ENCODE data around the gene CEP85.

GRCh38 chr1:26278303-26278702 lies 44.3 kb downstream of the CEP85 start:
- TF ChIP-seq, protein P1, sequence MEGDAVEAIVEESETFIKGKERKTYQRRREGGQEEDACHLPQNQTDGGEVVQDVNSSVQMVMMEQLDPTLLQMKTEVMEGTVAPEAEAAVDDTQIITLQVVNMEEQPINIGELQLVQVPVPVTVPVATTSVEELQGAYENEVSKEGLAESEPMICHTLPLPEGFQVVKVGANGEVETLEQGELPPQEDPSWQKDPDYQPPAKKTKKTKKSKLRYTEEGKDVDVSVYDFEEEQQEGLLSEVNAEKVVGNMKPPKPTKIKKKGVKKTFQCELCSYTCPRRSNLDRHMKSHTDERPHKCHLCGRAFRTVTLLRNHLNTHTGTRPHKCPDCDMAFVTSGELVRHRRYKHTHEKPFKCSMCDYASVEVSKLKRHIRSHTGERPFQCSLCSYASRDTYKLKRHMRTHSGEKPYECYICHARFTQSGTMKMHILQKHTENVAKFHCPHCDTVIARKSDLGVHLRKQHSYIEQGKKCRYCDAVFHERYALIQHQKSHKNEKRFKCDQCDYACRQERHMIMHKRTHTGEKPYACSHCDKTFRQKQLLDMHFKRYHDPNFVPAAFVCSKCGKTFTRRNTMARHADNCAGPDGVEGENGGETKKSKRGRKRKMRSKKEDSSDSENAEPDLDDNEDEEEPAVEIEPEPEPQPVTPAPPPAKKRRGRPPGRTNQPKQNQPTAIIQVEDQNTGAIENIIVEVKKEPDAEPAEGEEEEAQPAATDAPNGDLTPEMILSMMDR (IDR thresholded peaks at IDR 0.05; ENCODE audit: insufficient read depth, low read depth, low read length) = no peak
- no peak for TF ChIP-seq EZH2 (IDR thresholded peaks at IDR 0.05; ENCODE audit: insufficient read depth, low read length)
